K562 (cell line): Measurements from ENCODE around the gene TOR1B. TPM values are rescaled to one million over a fixed set of nuclear protein-coding genes. Genes with fewer than 3 reads are reported as not detected.

Experiments
- BACH1 ChIP-seq: fragments of 200-800 bp; sonication (Bioruptor generic); IDR thresholded peaks from 2 replicates; pipeline ENCODE4 v1.6.1; 2016; ENCODE audit warnings: missing genetic modification characterization, missing compliant biosample characterization
- CBX5 ChIP-seq: IDR thresholded peaks from 2 replicates; pipeline ENCODE4 v1.6.1; 2014; ENCODE audit warnings: low read depth, borderline replicate concordance
- EHMT2 ChIP-seq: fragments of 450-650 bp; IDR thresholded peaks from 2 replicates; pipeline ENCODE4 v1.6.1; 2018; ENCODE audit warnings: antibody characterized with exemption
- ETV6 ChIP-seq, 3 experiments: fragments of 150-350 bp in 1 of 3; sonication (generic) in 1 of 3; formaldehyde crosslinking in 1 of 3; IDR thresholded peaks; 2 replicates each; pipeline versions ENCODE4 v1.6.1 to v1.8.0; 2014 to 2022; ENCODE audit warnings: borderline replicate concordance in 2 of 3, low read depth in 2 of 3, antibody characterized with exemption in 1 of 3, low read length in 1 of 3, mild to moderate bottlenecking in 1 of 3, missing genetic modification reagents in 1 of 3
- HNRNPL ChIP-seq: fragments of 200-400 bp; formaldehyde crosslinking; IDR thresholded peaks from 2 replicates; pipeline ENCODE4 v1.6.1; 2017; ENCODE audit warnings: low read depth, mild to moderate bottlenecking, low read length
- MAZ ChIP-seq, 2 experiments: fragments of 450-650 bp in 1 of 2; sonication (generic) in 1 of 2; formaldehyde crosslinking; IDR thresholded peaks in 1 of 2; conservative IDR thresholded peaks in 1 of 2; 2 replicates each; pipeline versions ENCODE4 v1.4.0 to v1.5.0; 2020; ENCODE audit warnings: mild to moderate bottlenecking in 1 of 2, missing genetic modification reagents in 1 of 2
- NFE2 ChIP-seq: IDR thresholded peaks from 2 replicates; pipeline ENCODE4 v1.6.1; 2014; ENCODE audit warnings: antibody characterized with exemption, low read depth
- NFIC ChIP-seq: fragments of 450-650 bp; IDR thresholded peaks from 2 replicates; pipeline ENCODE4 v1.6.1; 2017; ENCODE audit warnings: mild to moderate bottlenecking, inconsistent platforms
- PHTF2 ChIP-seq: fragments of 250-450 bp; sonication (Bioruptor Pico); IDR thresholded peaks from 2 replicates; pipeline ENCODE4 v1.5.0; 2021; ENCODE audit warnings: mild to moderate bottlenecking
- RBM14 ChIP-seq: fragments of 200-400 bp; formaldehyde crosslinking; IDR thresholded peaks from 2 replicates; pipeline ENCODE4 v1.6.1; 2018; ENCODE audit warnings: low read depth, mild to moderate bottlenecking, low read length, moderate library complexity, borderline replicate concordance; ENCODE audit not compliant: insufficient read depth
- RBM25 ChIP-seq: fragments of 200-400 bp; formaldehyde crosslinking; IDR thresholded peaks from 2 replicates; pipeline ENCODE4 v1.6.1; 2018; ENCODE audit warnings: low read length, low read depth, moderate library complexity; ENCODE audit not compliant: severe bottlenecking
- SREBF2 ChIP-seq: sonication (generic); formaldehyde crosslinking; IDR thresholded peaks from 2 replicates; pipeline ENCODE4 v1.4.0; 2020; ENCODE audit warnings: mild to moderate bottlenecking, missing genetic modification reagents
- ZBTB8A ChIP-seq: fragments of 450-650 bp; IDR thresholded peaks from 2 replicates; pipeline ENCODE4 v1.6.1; 2018; ENCODE audit warnings: mild to moderate bottlenecking, moderate library complexity; ENCODE audit not compliant: partially characterized antibody
- ZNF124 ChIP-seq: sonication (generic); formaldehyde crosslinking; IDR thresholded peaks from 2 replicates; pipeline ENCODE4 v1.8.1; 2022; ENCODE audit warnings: missing genetic modification reagents
- ZNF174 ChIP-seq: fragments of 250-450 bp; sonication (Bioruptor Pico); IDR thresholded peaks from 2 replicates; pipeline ENCODE4 v1.4.0; 2020; ENCODE audit warnings: mild to moderate bottlenecking
- ZNF184 ChIP-seq: sonication (generic); formaldehyde crosslinking; IDR thresholded peaks from 2 replicates; pipeline ENCODE4 v1.5.0; 2020; ENCODE audit warnings: missing genetic modification reagents
- ZNF444 ChIP-seq: fragments of 250-450 bp; sonication (Bioruptor Pico); IDR thresholded peaks from 2 replicates; pipeline ENCODE4 v1.4.0; 2020; ENCODE audit warnings: mild to moderate bottlenecking, moderate library complexity
- ZZZ3 ChIP-seq: fragments of 450-650 bp; IDR thresholded peaks from 2 replicates; pipeline ENCODE4 v1.6.1; 2016; ENCODE audit warnings: antibody characterized with exemption, mild to moderate bottlenecking, moderate library complexity
- polyA plus RNA-seq, 8 experiments: library from polyadenylated mRNA; depleted of rRNA in 4 of 8; stranded (reverse) in 5 of 8; unstranded in 3 of 8; fragments of >200 nt; fragmentation: Nextera tagmentation in 2 of 8; fragmentation: Illumina TruSeq in 1 of 8; extraction: Ambion mirVana in 2 of 8; extraction: Trizol in 1 of 8; gene quantifications; 2 replicates each; pipeline versions ENCODE4 v1.2.1 to v1.2.3, GENCODE V29; 2011 to 2014; ENCODE audit warnings: inconsistent platforms in 1 of 8, missing spikeins in 1 of 8
- total RNA-seq, 7 experiments: library from RNA; depleted of rRNA in 6 of 7; stranded (reverse); fragments of >200 nt in 6 of 7; fragmentation: Illumina TruSeq in 2 of 7; extraction: Trizol in 2 of 7; gene quantifications; 2 replicates each; pipeline versions ENCODE4 v1.2.1 to v1.2.3, GENCODE V29; 2011 to 2021; ENCODE audit warnings: low replicate concordance in 1 of 7
- TF ChIP-seq, protein P1 (sequence below): fragments of 250-450 bp; sonication (Bioruptor Pico); IDR thresholded peaks from 2 replicates; pipeline ENCODE4 v1.8.0; 2021; ENCODE audit warnings: mild to moderate bottlenecking, moderate library complexity
- TF ChIP-seq, protein P2 (sequence below), 2 experiments: fragments of 450-650 bp; IDR thresholded peaks; 2 replicates each; pipeline ENCODE4 v1.6.1; 2016
- TF ChIP-seq, protein P3 (sequence below): IDR thresholded peaks from 2 replicates; pipeline ENCODE4 v1.6.1; 2012; ENCODE audit warnings: low read depth, low read length, improper control_type of control experiment, borderline replicate concordance
- TF ChIP-seq, protein P4 (sequence below): sonication (generic); formaldehyde crosslinking; IDR thresholded peaks from 2 replicates; pipeline ENCODE4 v1.8.0; 2022; ENCODE audit warnings: mild to moderate bottlenecking, missing genetic modification reagents, borderline replicate concordance

TOR1B gene
- total and polyA plus RNA-seq, 9 of the 15 experiments (the other 6 are each of a cell fraction or from before 2014, with no cell fraction given): 4.2 to 36.5 (median 24.6) TPM

DNA sequence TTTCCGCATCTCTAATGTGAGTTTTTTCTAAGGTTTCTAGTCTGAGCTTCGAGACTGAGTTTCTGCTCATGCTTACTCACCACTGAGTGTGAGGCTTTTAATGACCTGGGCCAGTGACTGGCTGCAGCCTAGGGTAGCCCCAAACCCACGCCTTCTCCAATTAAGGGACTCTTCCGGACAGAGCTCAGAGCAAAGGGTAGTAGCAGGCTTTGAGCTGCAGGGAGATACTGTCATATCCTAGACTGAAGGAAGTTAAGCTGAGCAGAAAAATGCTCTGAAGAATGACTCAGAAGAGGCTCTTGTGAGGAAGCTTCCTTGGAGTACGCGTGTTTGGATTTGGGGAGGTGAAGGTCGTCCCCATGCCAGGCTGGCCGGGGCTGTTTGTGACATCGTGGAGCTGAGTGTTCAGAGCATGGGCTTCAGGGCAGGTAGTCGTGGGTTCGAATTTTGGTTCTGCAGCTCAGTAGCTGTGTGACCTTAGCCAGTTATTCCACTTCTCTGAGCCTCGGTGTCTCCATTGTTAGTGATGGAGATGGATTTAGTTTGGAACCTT lies 35.8 kb downstream of the TOR1B start (continued):
- TF ChIP-seq NFIC: no peak
- no peak for TF ChIP-seq ZNF174
- TF ChIP-seq, protein P1, sequence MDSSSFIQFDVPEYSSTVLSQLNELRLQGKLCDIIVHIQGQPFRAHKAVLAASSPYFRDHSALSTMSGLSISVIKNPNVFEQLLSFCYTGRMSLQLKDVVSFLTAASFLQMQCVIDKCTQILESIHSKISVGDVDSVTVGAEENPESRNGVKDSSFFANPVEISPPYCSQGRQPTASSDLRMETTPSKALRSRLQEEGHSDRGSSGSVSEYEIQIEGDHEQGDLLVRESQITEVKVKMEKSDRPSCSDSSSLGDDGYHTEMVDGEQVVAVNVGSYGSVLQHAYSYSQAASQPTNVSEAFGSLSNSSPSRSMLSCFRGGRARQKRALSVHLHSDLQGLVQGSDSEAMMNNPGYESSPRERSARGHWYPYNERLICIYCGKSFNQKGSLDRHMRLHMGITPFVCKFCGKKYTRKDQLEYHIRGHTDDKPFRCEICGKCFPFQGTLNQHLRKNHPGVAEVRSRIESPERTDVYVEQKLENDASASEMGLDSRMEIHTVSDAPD (CRISPR knock-in tag): no peak
- TF ChIP-seq ZNF124 (CRISPR knock-in tag): no peak
- TF ChIP-seq PHTF2 (CRISPR knock-in tag): no peak
- TF ChIP-seq ZBTB8A: no peak
- TF ChIP-seq ZZZ3: no peak
- TF ChIP-seq ZNF444 (CRISPR knock-in tag): no peak
- no peak; a peak in 1 of 4 replicates for TF ChIP-seq ETV6 (IDR thresholded peaks at IDR 0.05; ENCODE audit: borderline replicate concordance in 1 of 2, low read depth in 2 of 2, low read length in 1 of 2)
- no peak for TF ChIP-seq ETV6 (CRISPR knock-in tag; IDR thresholded peaks at IDR 0.05; ENCODE audit: borderline replicate concordance)
- no peak for TF ChIP-seq SREBF2
- no peak for TF ChIP-seq RBM14
- peak; percentile 79 for TF ChIP-seq RBM25
- no peak for TF ChIP-seq NFE2
- TF ChIP-seq HNRNPL: no peak
- TF ChIP-seq, protein P2, sequence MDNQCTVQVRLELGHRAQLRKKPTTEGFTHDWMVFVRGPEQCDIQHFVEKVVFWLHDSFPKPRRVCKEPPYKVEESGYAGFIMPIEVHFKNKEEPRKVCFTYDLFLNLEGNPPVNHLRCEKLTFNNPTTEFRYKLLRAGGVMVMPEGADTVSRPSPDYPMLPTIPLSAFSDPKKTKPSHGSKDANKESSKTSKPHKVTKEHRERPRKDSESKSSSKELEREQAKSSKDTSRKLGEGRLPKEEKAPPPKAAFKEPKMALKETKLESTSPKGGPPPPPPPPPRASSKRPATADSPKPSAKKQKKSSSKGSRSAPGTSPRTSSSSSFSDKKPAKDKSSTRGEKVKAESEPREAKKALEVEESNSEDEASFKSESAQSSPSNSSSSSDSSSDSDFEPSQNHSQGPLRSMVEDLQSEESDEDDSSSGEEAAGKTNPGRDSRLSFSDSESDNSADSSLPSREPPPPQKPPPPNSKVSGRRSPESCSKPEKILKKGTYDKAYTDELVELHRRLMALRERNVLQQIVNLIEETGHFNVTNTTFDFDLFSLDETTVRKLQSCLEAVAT (IDR thresholded peaks at IDR 0.05): no peak
- peak; percentile 82; the same call in 1 of the 2 replicates for TF ChIP-seq BACH1
- TF ChIP-seq CBX5: no peak
- no peak for TF ChIP-seq EHMT2
- TF ChIP-seq, protein P3, sequence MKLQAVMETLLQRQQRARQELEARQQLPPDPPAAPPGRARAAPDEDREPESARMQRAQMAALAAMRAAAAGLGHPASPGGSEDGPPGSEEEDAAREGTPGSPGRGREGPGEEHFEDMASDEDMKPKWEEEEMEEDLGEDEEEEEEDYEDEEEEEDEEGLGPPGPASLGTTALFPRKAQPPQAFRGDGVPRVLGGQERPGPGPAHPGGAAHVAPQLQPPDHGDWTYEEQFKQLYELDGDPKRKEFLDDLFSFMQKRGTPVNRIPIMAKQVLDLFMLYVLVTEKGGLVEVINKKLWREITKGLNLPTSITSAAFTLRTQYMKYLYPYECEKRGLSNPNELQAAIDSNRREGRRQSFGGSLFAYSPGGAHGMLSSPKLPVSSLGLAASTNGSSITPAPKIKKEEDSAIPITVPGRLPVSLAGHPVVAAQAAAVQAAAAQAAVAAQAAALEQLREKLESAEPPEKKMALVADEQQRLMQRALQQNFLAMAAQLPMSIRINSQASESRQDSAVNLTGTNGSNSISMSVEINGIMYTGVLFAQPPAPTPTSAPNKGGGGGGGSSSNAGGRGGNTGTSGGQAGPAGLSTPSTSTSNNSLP: no peak
- no peak for TF ChIP-seq ZNF184 (CRISPR knock-in tag)
- TF ChIP-seq MAZ (CRISPR knock-in tag; conservative IDR thresholded peaks at IDR 0.05 in 1 of 2, IDR thresholded peaks at IDR 0.05 in 1 of 2): peak in 1 of 2 experiments; percentile 39; a peak in 1 of 4 replicates
- TF ChIP-seq, protein P4, sequence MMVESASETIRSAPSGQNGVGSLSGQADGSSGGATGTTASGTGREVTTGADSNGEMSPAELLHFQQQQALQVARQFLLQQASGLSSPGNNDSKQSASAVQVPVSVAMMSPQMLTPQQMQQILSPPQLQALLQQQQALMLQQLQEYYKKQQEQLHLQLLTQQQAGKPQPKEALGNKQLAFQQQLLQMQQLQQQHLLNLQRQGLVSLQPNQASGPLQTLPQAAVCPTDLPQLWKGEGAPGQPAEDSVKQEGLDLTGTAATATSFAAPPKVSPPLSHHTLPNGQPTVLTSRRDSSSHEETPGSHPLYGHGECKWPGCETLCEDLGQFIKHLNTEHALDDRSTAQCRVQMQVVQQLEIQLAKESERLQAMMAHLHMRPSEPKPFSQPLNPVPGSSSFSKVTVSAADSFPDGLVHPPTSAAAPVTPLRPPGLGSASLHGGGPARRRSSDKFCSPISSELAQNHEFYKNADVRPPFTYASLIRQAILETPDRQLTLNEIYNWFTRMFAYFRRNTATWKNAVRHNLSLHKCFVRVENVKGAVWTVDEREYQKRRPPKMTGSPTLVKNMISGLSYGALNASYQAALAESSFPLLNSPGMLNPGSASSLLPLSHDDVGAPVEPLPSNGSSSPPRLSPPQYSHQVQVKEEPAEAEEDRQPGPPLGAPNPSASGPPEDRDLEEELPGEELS (CRISPR knock-in tag): no peak
